Heart right ventricle (tissue), 16 donors: Measurements from ENCODE around the gene PTPRN2. TPM values are rescaled to one million over a fixed set of nuclear protein-coding genes. Genes with fewer than 3 reads are reported as not detected.

Experiments used
- ATAC-seq, 8 donors: fragments of 200-7000 bp; cut with Tn5 transposase; one replicate each; pipeline ENCODE4 v1.9.1; 2020; ENCODE audit warnings: mild to moderate bottlenecking in 8 of 8, moderate library complexity in 8 of 8, moderate number of reproducible peaks in 1 of 8
- DNase-seq, 2 donors: peaks; one replicate each; pipeline ENCODE4 v3.0.0-alpha.2; 2020
- H3K27ac ChIP-seq, 10 donors: fragments of 200-600 bp; sonication (generic) in 2 of 10; one replicate each; pipeline versions ENCODE4 v1.5.0 to v1.8.0; 2020 to 2022; ENCODE audit warnings: mild to moderate bottlenecking in 3 of 10
- H3K27me3 ChIP-seq, 7 donors: fragments of 200-600 bp; one replicate each; pipeline ENCODE4 v1.8.0; 2021 to 2022; ENCODE audit warnings: mild to moderate bottlenecking in 2 of 7
- H3K36me3 ChIP-seq, 9 donors: fragments of 200-600 bp; sonication (generic) in 1 of 9; one replicate each; pipeline versions ENCODE4 v1.5.0 to v1.8.0; 2020 to 2022; ENCODE audit warnings: mild to moderate bottlenecking in 2 of 9
- H3K4me1 ChIP-seq, 9 donors: fragments of 200-600 bp; sonication (generic) in 1 of 9; one replicate each; pipeline versions ENCODE4 v1.5.0 to v1.8.0; 2020 to 2022; ENCODE audit warnings: mild to moderate bottlenecking in 4 of 9
- H3K4me3 ChIP-seq, 10 donors: fragments of 200-600 bp; sonication (generic) in 2 of 10; one replicate each; pipeline versions ENCODE4 v1.5.0 to v1.8.0; 2020 to 2022; ENCODE audit warnings: mild to moderate bottlenecking in 7 of 10, moderate library complexity in 2 of 10
- H3K9me3 ChIP-seq, 11 donors: fragments of 200-600 bp in 10 of 11; sonication (generic) in 2 of 11; one replicate each; pipeline versions ENCODE4 v1.5.0 to v1.8.0; 2013 to 2022; ENCODE audit warnings: mild to moderate bottlenecking in 2 of 11, control low read depth in 1 of 11, moderate library complexity in 1 of 11
- CTCF ChIP-seq, 9 donors: fragments of 200-600 bp; sonication (generic) in 2 of 9; IDR thresholded peaks; one replicate each; pipeline versions ENCODE4 v1.5.0 to v1.8.0; 2021 to 2022; ENCODE audit warnings: antibody characterized with exemption in 9 of 9, mild to moderate bottlenecking in 5 of 9, moderate library complexity in 1 of 9
- WGBS, 2 donors: extraction: QIAGEN DNeasy Blood & Tissue Kit; methylation state at CpG; one replicate each; pipeline ENCODE4 v1.1.7; 2013; ENCODE audit warnings: inconsistent platforms in 1 of 2; 5-methylcytosine and 5-hydroxymethylcytosine counted together
- intact Hi-C, 10 donors: fragments of 100-400 bp; cut with DNase I; formaldehyde crosslinking; loops; one replicate each; pipeline versions ENCODE4 v1.11.1 to v1.14.2; 2022
- polyA plus RNA-seq, 2 donors: library from polyadenylated mRNA; stranded (reverse); fragments of 200-250 nt; gene quantifications; one replicate each; pipeline ENCODE4 v1.2.3, GENCODE V29; 2013
- total RNA-seq, 10 donors: library from RNA; stranded (reverse); fragmentation: NEBNext Ultra II Directional in 3 of 10; extraction: Animal tissue kit (Norgen Biotek cat#: 25700) in 3 of 10; gene quantifications; one replicate each; pipeline versions ENCODE4 v1.2.1 to v1.2.4, GENCODE V29; 2021 to 2023
- donor health status: Arrhythmogenic right ventricular cardiomyopathy.
- donor health status: ischemic (EF 13 %, LVEDD 7.1; RV severe dilation, severe dysfunction).
- donor health status: healthy with polysubstance abuse.
- donor health status: DM: no; HTN: yes; CAD: no.
- donor health status: DM: no; HTN: no; CAD: no.
- donor health status: ischemic (EF 25% LVEDD 6.9; RV normal size, moderate dysfunction).
- donor health status: ischemic (EF 25% LVEDD 5.7; RV mildly dilated, moderate dysfunction).
- donor health status: healthy.
- donor health status: DM: yes; HTN: yes; CAD: no.
- donor health status: Ischemic cardiomyopathy.
- donor health status: ischemic (EF 35%, LVEDD 5.7; RV mildly dilated, moderate dysfunction).
- donor health status: nonischemic (EF 11% LVEDD 7.7; RV severe dilation, severe dysfunction).
- donor health status: DM: yes; HTN: yes; CAD: no.
- donor health status: PGD.
- donor health status: ischemic (EF 29% LVEDD 5.4; RV normal size, mild dysfunction).
- donor health status: nonischemic (EF 23%, LVEDD 6.1; RV moderate dilation, normal function).

PTPRN2 gene
- total and polyA plus RNA-seq, 12 donors: 0.82 to 1.8 (median 1.3) TPM

- ATAC-seq (no peak), DNase-seq (no peak)
- no peaks in the 10 kb centered on the region for H3K4me1 ChIP-seq
- no peak overlapping the region for H3K27ac ChIP-seq
- H3K27me3 ChIP-seq: peaks cover 0 to 41% (median 5%) of the 10 kb centered on the region in 7 donors
- peaks cover 0 to 7% (median 0%) of the 10 kb centered on the region in 11 donors for H3K9me3 ChIP-seq
- H3K4me3 ChIP-seq: no peak overlapping the region
- TF ChIP-seq CTCF (IDR thresholded peaks at IDR 0.05): no peak
- 44 to 46% methylated on average over 13 of the region's 13 CpGs for WGBS, 2 donors
- H3K36me3 ChIP-seq: no peaks in the 10 kb centered on the region
- intact Hi-C loops: no loop called here
These were observed 555.7 kb downstream of the PTPRN2 start for GRCh38 chr7:158031867-158032308.

GRCh38 chr7:158030566-158030965 lies 557.1 kb downstream of the PTPRN2 start:
- DNase-seq (no peak), ATAC-seq (no peak)
- peaks cover 0 to 40% (median 5%) of the 10 kb centered on the region in 7 donors for H3K27me3 ChIP-seq
- no peak overlapping the region for H3K27ac ChIP-seq
- peaks cover 0 to 7% (median 0%) of the 10 kb centered on the region in 11 donors for H3K9me3 ChIP-seq
- intact Hi-C loops: no loop called here
- no peak overlapping the region for H3K4me3 ChIP-seq
- no peaks in the 10 kb centered on the region for H3K4me1 ChIP-seq
- no peaks in the 10 kb centered on the region for H3K36me3 ChIP-seq
- no peak for TF ChIP-seq CTCF (IDR thresholded peaks at IDR 0.05)
- WGBS, 2 donors: 81 to 83% methylated on average over 11 of the region's 11 CpGs

- WGBS, 2 donors: 85 to 86% methylated on average over 10 of the region's 10 CpGs
- Histone ChIP-seq H3K4me1 (no peaks in the 10 kb centered on the region), H3K27ac (no peak overlapping the region), H3K9me3 (peaks cover 0 to 7% (median 0%) of the 10 kb centered on the region in 11 donors), H3K27me3 (peaks cover 0 to 36% (median 5%) of the 10 kb centered on the region in 7 donors), H3K36me3 (no peaks in the 10 kb centered on the region), H3K4me3 (no peak overlapping the region)
- TF ChIP-seq CTCF (IDR thresholded peaks at IDR 0.05): no peak
- ATAC-seq: no peak
- no peak for DNase-seq
- intact Hi-C loops: no loop called here
These were observed 557.6 kb downstream of the PTPRN2 start for GRCh38 chr7:158030071-158030470.

GRCh38 chr7:158029509-158029908 lies 558.1 kb downstream of the PTPRN2 start:
- DNase-seq: no peak

More at GRCh38 chr7:158029509-158029908, 558.1 kb downstream of the PTPRN2 start:
- Histone ChIP-seq H3K27me3 (peaks cover 0 to 34% (median 5%) of the 10 kb centered on the region in 7 donors), H3K9me3 (peaks cover 0 to 7% (median 0%) of the 10 kb centered on the region in 11 donors), H3K36me3 (no peaks in the 10 kb centered on the region), H3K27ac (no peak overlapping the region), H3K4me3 (no peak overlapping the region), H3K4me1 (no peaks in the 10 kb centered on the region)
- intact Hi-C loops: no loop called here
- no peak for ATAC-seq
- no peak for TF ChIP-seq CTCF (IDR thresholded peaks at IDR 0.05)
- WGBS, 2 donors: 43 to 50% methylated on average over 5 of the region's 5 CpGs
